Loucy (cell line): ENCODE data around the gene PCSK9.

ENCODE experiments used
- H2AFZ ChIP-seq: fragments of 200-600 bp; sonication (generic); 2 replicates; pipeline ENCODE4 v1.6.0; 2016; ENCODE audit warnings: antibody characterized with exemption, mild to moderate bottlenecking, low read length, moderate library complexity
- H3F3A ChIP-seq: fragments of 200-600 bp; 2 replicates; pipeline ENCODE4 v1.6.0; 2016; ENCODE audit warnings: antibody characterized with exemption, low read depth, mild to moderate bottlenecking
- H3K27me3 ChIP-seq: fragments of 200-600 bp; sonication (generic); 2 replicates; pipeline ENCODE4 v1.6.1; 2014; ENCODE audit warnings: low read length, mild to moderate bottlenecking; ENCODE audit not compliant: insufficient read depth, poor library complexity, severe bottlenecking
- H3K36me3 ChIP-seq: fragments of 200-600 bp; sonication (generic); 2 replicates; pipeline ENCODE4 v1.6.1; 2016; ENCODE audit warnings: low read length; ENCODE audit not compliant: insufficient read depth
- H3K4me1 ChIP-seq: fragments of 200-600 bp; sonication (generic); 2 replicates; pipeline ENCODE4 v1.5.1; 2014; ENCODE audit warnings: low read length, mild to moderate bottlenecking; ENCODE audit not compliant: insufficient read depth, poor library complexity, severe bottlenecking
- H3K4me2 ChIP-seq: fragments of 200-600 bp; sonication (generic); 2 replicates; pipeline ENCODE4 v1.6.0; 2014; ENCODE audit warnings: antibody characterized with exemption, low read length, low read depth, mild to moderate bottlenecking; ENCODE audit not compliant: poor library complexity, severe bottlenecking
- H3K4me3 ChIP-seq: fragments of 200-600 bp; sonication (generic); 2 replicates; pipeline ENCODE4 v1.5.1; 2014; ENCODE audit warnings: low read length, mild to moderate bottlenecking, mixed read lengths; ENCODE audit not compliant: poor library complexity, severe bottlenecking
- H3K79me2 ChIP-seq: fragments of 200-600 bp; sonication (generic); 2 replicates; pipeline ENCODE4 v1.6.1; 2014; ENCODE audit warnings: low read length; ENCODE audit not compliant: insufficient read depth
- H3K9ac ChIP-seq: fragments of 200-600 bp; sonication (generic); 2 replicates; pipeline ENCODE4 v1.6.0; 2014; ENCODE audit warnings: mild to moderate bottlenecking, low read depth, low read length, moderate library complexity; ENCODE audit not compliant: poor library complexity, severe bottlenecking
- H3K9me2 ChIP-seq: fragments of 200-600 bp; sonication (generic); replicated peaks from 2 replicates; pipeline ENCODE4 v1.6.1; 2016; ENCODE audit warnings: low read depth, low read length, mixed read lengths
- H3K9me3 ChIP-seq: fragments of 200-600 bp; sonication (generic); 2 replicates; pipeline ENCODE4 v1.6.1; 2014; ENCODE audit warnings: mild to moderate bottlenecking, antibody characterized with exemption, low read length, low read depth; ENCODE audit not compliant: insufficient read depth
- H4K20me1 ChIP-seq: fragments of 200-600 bp; sonication (generic); 2 replicates; pipeline ENCODE4 v1.6.0; 2014; ENCODE audit warnings: antibody characterized with exemption, low read length, mild to moderate bottlenecking; ENCODE audit not compliant: insufficient read depth, poor library complexity, severe bottlenecking
- EZH2phosphoT487 ChIP-seq: fragments of 200-600 bp; IDR thresholded peaks from 2 replicates; pipeline ENCODE4 v1.6.1; 2018; ENCODE audit warnings: antibody characterized with exemption, mild to moderate bottlenecking, moderate library complexity, borderline replicate concordance
- TF ChIP-seq, protein P1 (sequence below): fragments of 200-600 bp; sonication (generic); conservative IDR thresholded peaks from 2 replicates; pipeline ENCODE4 v1.5.1; 2014; ENCODE audit warnings: mild to moderate bottlenecking, antibody characterized with exemption, low read length

The PCSK9 gene

DNA sequence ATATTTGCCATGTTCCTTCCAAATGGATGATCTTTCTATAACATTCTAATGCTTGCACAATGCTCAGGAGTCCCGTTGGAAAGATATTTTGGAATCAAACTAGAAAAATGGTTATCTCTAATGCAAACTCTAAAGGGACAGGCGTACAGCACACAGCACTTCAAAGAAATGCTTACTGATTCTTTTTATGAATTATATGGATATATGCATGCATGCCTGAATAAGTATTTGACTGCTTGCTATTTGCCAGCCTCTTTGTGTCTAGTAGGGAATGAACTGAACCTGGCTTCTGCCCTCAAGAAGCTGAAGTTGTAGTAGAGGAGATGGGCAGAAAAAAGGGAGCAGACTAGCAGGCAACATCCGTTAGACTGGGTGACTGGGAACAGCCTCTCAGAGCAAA, 48.1 kb downstream of the PCSK9 start:
- Histone ChIP-seq H2AFZ (no peak overlapping the region), H3K79me2 (no peaks in the 10 kb centered on the region), H3K9me3 (no peaks in the 10 kb centered on the region), H3F3A (peaks cover 3% of the 10 kb centered on the region; the same call in 1 of the 2 replicates), H3K27me3 (no peaks in the 10 kb centered on the region), H3K4me2 (no peak overlapping the region), H3K9ac (no peak overlapping the region), H3K4me1 (peaks cover 13% of the 10 kb centered on the region), H3K36me3 (peaks cover 90% of the 10 kb centered on the region), H4K20me1 (no peaks in the 10 kb centered on the region), H3K4me3 (no peak overlapping the region), H3K9me2 (no peaks in the 10 kb centered on the region)
- no peak for TF ChIP-seq EZH2phosphoT487
- TF ChIP-seq, protein P1, sequence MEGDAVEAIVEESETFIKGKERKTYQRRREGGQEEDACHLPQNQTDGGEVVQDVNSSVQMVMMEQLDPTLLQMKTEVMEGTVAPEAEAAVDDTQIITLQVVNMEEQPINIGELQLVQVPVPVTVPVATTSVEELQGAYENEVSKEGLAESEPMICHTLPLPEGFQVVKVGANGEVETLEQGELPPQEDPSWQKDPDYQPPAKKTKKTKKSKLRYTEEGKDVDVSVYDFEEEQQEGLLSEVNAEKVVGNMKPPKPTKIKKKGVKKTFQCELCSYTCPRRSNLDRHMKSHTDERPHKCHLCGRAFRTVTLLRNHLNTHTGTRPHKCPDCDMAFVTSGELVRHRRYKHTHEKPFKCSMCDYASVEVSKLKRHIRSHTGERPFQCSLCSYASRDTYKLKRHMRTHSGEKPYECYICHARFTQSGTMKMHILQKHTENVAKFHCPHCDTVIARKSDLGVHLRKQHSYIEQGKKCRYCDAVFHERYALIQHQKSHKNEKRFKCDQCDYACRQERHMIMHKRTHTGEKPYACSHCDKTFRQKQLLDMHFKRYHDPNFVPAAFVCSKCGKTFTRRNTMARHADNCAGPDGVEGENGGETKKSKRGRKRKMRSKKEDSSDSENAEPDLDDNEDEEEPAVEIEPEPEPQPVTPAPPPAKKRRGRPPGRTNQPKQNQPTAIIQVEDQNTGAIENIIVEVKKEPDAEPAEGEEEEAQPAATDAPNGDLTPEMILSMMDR: no peak

DNA sequence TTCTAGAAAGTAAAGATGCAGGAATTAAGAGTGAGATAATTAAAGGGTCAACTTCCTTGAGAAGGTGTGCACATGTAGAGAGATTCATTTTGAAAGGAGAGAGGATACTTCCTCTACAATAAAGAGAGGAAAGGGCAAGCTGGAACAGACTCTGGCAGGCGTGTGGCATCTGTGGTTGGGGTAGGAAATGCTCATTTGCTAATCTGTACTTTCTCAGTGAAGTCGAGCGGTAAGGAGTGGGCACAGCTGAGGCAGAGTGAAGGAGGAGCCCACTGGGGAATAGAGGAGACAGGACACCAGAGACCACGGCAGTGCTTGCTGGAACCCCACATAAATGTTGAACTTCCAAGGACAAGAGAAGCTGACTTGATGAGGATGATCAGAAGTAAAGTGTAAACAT, 49.1 kb downstream of the PCSK9 start:
- Histone ChIP-seq H3K9me2 (no peaks in the 10 kb centered on the region), H4K20me1 (no peaks in the 10 kb centered on the region), H3K79me2 (no peaks in the 10 kb centered on the region), H3K9me3 (no peaks in the 10 kb centered on the region), H2AFZ (no peak overlapping the region), H3K9ac (peak overlapping the region; percentile 17), H3K4me2 (peak overlapping the region; percentile 38), H3K27me3 (no peaks in the 10 kb centered on the region), H3K36me3 (peaks cover 90% of the 10 kb centered on the region), H3K4me1 (peaks cover 13% of the 10 kb centered on the region), H3K4me3 (no peak overlapping the region), H3F3A (peaks cover 3% of the 10 kb centered on the region; the same call in 1 of the 2 replicates)
- TF ChIP-seq EZH2phosphoT487: no peak
- TF ChIP-seq, protein P1: no peak

DNA sequence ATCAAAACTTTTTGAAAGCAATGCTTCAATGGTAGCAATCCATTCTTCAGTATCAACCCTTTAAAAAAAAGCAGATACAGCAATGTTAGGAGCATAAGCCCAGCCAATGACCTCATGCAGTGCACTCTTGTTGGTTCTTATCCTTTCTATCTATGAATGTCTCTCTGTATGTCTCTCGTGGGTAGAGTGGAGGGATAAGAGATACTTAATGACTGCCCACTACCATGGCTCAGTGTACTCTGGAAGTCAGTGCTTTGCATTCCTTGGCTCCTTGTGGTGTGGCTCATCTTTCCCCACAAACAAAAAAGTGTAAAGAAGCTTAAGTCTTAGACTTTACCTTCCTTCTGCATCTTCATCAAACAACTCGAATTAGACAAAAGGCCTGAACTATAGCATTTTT, 50.3 kb downstream of the PCSK9 start:
- H3K4me1 ChIP-seq: peaks cover 13% of the 10 kb centered on the region
- no peak overlapping the region for H3K9ac ChIP-seq
- no peaks in the 10 kb centered on the region for H3K9me2 ChIP-seq
- peaks cover 3% of the 10 kb centered on the region; the same call in 1 of the 2 replicates for H3F3A ChIP-seq
- H3K36me3 ChIP-seq: peaks cover 90% of the 10 kb centered on the region
- TF ChIP-seq, protein P1: no peak
- no peak for TF ChIP-seq EZH2phosphoT487
- no peaks in the 10 kb centered on the region for H3K9me3 ChIP-seq
- no peaks in the 10 kb centered on the region for H3K79me2 ChIP-seq
- no peak overlapping the region for H2AFZ ChIP-seq
- no peaks in the 10 kb centered on the region for H3K27me3 ChIP-seq
- H3K4me3 ChIP-seq: no peak overlapping the region
- no peaks in the 10 kb centered on the region for H4K20me1 ChIP-seq
- H3K4me2 ChIP-seq: no peak overlapping the region
